Measurements from ENCODE around the gene MMP24OS. TPM values are rescaled to one million over a fixed set of nuclear protein-coding genes. Genes with fewer than 3 reads are reported as not detected.
A peak's percentile ranks its signal among the peaks of the same experiment; 100 is the strongest.

Gene MMP24OS
- total and polyA plus RNA-seq, 4 donors: 5.2 to 16.0 (median 10.3) TPM

- no peak for TF ChIP-seq NR2F2 (IDR thresholded peaks at IDR 0.05)
- TF ChIP-seq HNF4A (conservative IDR thresholded peaks at IDR 0.05): peak in 1 of 2 donors; percentile 7
- no peaks in the 10 kb centered on the region for H3K27me3 ChIP-seq (ENCODE audit: control insufficient read depth in 4 of 4, insufficient read depth in 4 of 4, low read length in 3 of 4)
- H3K27ac ChIP-seq (ENCODE audit: low read depth in 1 of 2, low read length in 2 of 2): no peak overlapping the region
- H3K9me3 ChIP-seq (ENCODE audit: control insufficient read depth in 4 of 4, low read length in 3 of 4): no peaks in the 10 kb centered on the region
- 71% methylated on average over 8 of the region's 8 CpGs for WGBS
- H3K36me3 ChIP-seq (ENCODE audit: control insufficient read depth in 4 of 4, insufficient read depth in 3 of 4, low read depth in 1 of 4, low read length in 3 of 4): no peaks in the 10 kb centered on the region
- no peaks in the 10 kb centered on the region for H3K4me1 ChIP-seq (ENCODE audit: control insufficient read depth in 4 of 4, insufficient read depth in 4 of 4, low read length in 3 of 4)
- no peak for DNase-seq (ENCODE audit: low spot score)
- H3K4me3 ChIP-seq (ENCODE audit: low read depth in 1 of 3, low read length in 3 of 3): no peak overlapping the region
- H3K9ac ChIP-seq (ENCODE audit: low read depth in 1 of 2, low read length in 2 of 2): no peak overlapping the region
Observed at GRCh38 chr20:35257175-35257909, 20.6 kb downstream of the MMP24OS start.

GRCh38 chr20:35254448-35254999 is 23.4 kb downstream of the MMP24OS start:
- Histone ChIP-seq H3K4me3 (ENCODE audit: low read depth in 1 of 3, low read length in 3 of 3) (no peak overlapping the region), H3K9me3 (ENCODE audit: control insufficient read depth in 4 of 4, low read length in 3 of 4) (no peaks in the 10 kb centered on the region), H3K27ac (ENCODE audit: low read depth in 1 of 2, low read length in 2 of 2) (no peak overlapping the region), H3K36me3 (ENCODE audit: control insufficient read depth in 4 of 4, insufficient read depth in 3 of 4, low read depth in 1 of 4, low read length in 3 of 4) (no peaks in the 10 kb centered on the region), H3K27me3 (ENCODE audit: control insufficient read depth in 4 of 4, insufficient read depth in 4 of 4, low read length in 3 of 4) (no peaks in the 10 kb centered on the region), H3K4me1 (ENCODE audit: control insufficient read depth in 4 of 4, insufficient read depth in 4 of 4, low read length in 3 of 4) (no peaks in the 10 kb centered on the region), H3K9ac (ENCODE audit: low read depth in 1 of 2, low read length in 2 of 2) (no peak overlapping the region)
- DNase-seq (ENCODE audit: low spot score): no peak
- 95% methylated on average over 12 of the region's 12 CpGs for WGBS
- TF ChIP-seq MAX (IDR thresholded peaks at IDR 0.05) (no peak), HNF4G (IDR thresholded peaks at IDR 0.05) (no peak), JUND (IDR thresholded peaks at IDR 0.05) (no peak), ZBTB33 (IDR thresholded peaks at IDR 0.05) (no peak), RXRA (IDR thresholded peaks at IDR 0.05) (no peak), EGR1 (IDR thresholded peaks at IDR 0.05; ENCODE audit: low read depth in 2 of 2) (no peak), REST (IDR thresholded peaks at IDR 0.05) (no peak), NR2F2 (IDR thresholded peaks at IDR 0.05) (no peak), YY1 (IDR thresholded peaks at IDR 0.05) (no peak)

- no peak for DNase-seq (ENCODE audit: low spot score)
- H3K36me3 ChIP-seq (ENCODE audit: control insufficient read depth in 4 of 4, insufficient read depth in 3 of 4, low read depth in 1 of 4, low read length in 3 of 4): no peaks in the 10 kb centered on the region
- no peaks in the 10 kb centered on the region for H3K4me1 ChIP-seq (ENCODE audit: control insufficient read depth in 4 of 4, insufficient read depth in 4 of 4, low read length in 3 of 4)
- H3K9ac ChIP-seq (ENCODE audit: low read depth in 1 of 2, low read length in 2 of 2): no peak overlapping the region
- H3K9me3 ChIP-seq (ENCODE audit: control insufficient read depth in 4 of 4, low read length in 3 of 4): no peaks in the 10 kb centered on the region
- 82% methylated on average over 3 of the region's 3 CpGs for WGBS
- H3K27ac ChIP-seq (ENCODE audit: low read depth in 1 of 2, low read length in 2 of 2): no peak overlapping the region
- no peaks in the 10 kb centered on the region for H3K27me3 ChIP-seq (ENCODE audit: control insufficient read depth in 4 of 4, insufficient read depth in 4 of 4, low read length in 3 of 4)
- H3K4me3 ChIP-seq (ENCODE audit: low read depth in 1 of 3, low read length in 3 of 3): no peak overlapping the region
- TF ChIP-seq JUND (IDR thresholded peaks at IDR 0.05) (no peak), TAF1 (conservative IDR thresholded peaks at IDR 0.05) (no peak), YY1 (IDR thresholded peaks at IDR 0.05) (no peak), ZBTB33 (IDR thresholded peaks at IDR 0.05) (no peak), HNF4A (conservative IDR thresholded peaks at IDR 0.05) (no peak), CTCF (IDR thresholded peaks at IDR 0.05; ENCODE audit: low read depth, low read length, missing input control) (no peak), FOXA2 (IDR thresholded peaks at IDR 0.05) (no peak)
Observed at GRCh38 chr20:35253010-35253409, 24.9 kb downstream of the MMP24OS start.
